ENCODE measurements around the gene RHO.

GRCh38 chr3:129506231-129506742, 22.2 kb upstream of the RHO start:
- no peak for TF ChIP-seq CTCF (IDR thresholded peaks at IDR 0.05)
- TF ChIP-seq POLR2A (IDR thresholded peaks at IDR 0.05): no peak

All from body of pancreas (tissue), 4 donors.